Osteocyte (in vitro differentiated cells): ENCODE measurements around the gene VEGFD. TPM values are rescaled to one million over a fixed set of nuclear protein-coding genes. Genes with fewer than 3 reads are reported as not detected.

Experiments used
- DNase-seq: peaks from one replicate; pipeline ENCODE4 v3.0.0; 2021; ENCODE audit warnings: mixed read lengths; ENCODE audit not compliant: unreplicated experiment; ENCODE audit errors: extremely low spot score
- H3K27ac Mint-ChIP-seq: one replicate; pipeline ENCODE4 v1.8.0; 2021; ENCODE audit warnings: mild to moderate bottlenecking, mixed read lengths; ENCODE audit not compliant: unreplicated experiment
- H3K27me3 Mint-ChIP-seq: one replicate; pipeline ENCODE4 v1.8.0; 2021; ENCODE audit warnings: mixed read lengths; ENCODE audit not compliant: unreplicated experiment
- H3K36me3 Mint-ChIP-seq: one replicate; pipeline ENCODE4 v1.8.0; 2021; ENCODE audit warnings: mixed read lengths; ENCODE audit not compliant: unreplicated experiment
- H3K4me1 Mint-ChIP-seq: one replicate; pipeline ENCODE4 v1.8.0; 2021; ENCODE audit warnings: mixed read lengths; ENCODE audit not compliant: unreplicated experiment
- H3K4me3 Mint-ChIP-seq: one replicate; pipeline ENCODE4 v1.8.0; 2021; ENCODE audit warnings: mild to moderate bottlenecking, moderate library complexity, mixed read lengths; ENCODE audit not compliant: unreplicated experiment
- H3K9me3 Mint-ChIP-seq: one replicate; pipeline ENCODE4 v1.8.0; 2021; ENCODE audit warnings: mixed read lengths; ENCODE audit not compliant: unreplicated experiment
- CTCF ChIP-seq: fragments of 200-600 bp; sonication (generic); IDR thresholded peaks from 2 replicates; pipeline ENCODE4 v1.5.0; 2021; ENCODE audit warnings: antibody characterized with exemption, mild to moderate bottlenecking, moderate library complexity
- long read RNA-seq: library from polyadenylated mRNA; unstranded; transcript quantifications from one replicate; pipeline ENCODE4 v2.0.0, GENCODE V29; 2021
- total RNA-seq: library from RNA; stranded (reverse); gene quantifications from 2 replicates; pipeline ENCODE4 v1.2.1, GENCODE V29; 2021

The VEGFD gene
- 0.27 TPM in 1 of 2 replicates, not detected in the other for total RNA-seq
- long read RNA-seq: 0 reads

- no peak for DNase-seq
- Mint-ChIP-seq H3K4me1 (no peaks in the 10 kb centered on the region), H3K36me3 (peaks cover 4% of the 10 kb centered on the region), H3K4me3 (no peak within 1 kb of the TSS), H3K9me3 (no peaks in the 10 kb centered on the region), H3K27ac (no peak within 1 kb of the TSS), H3K27me3 (no peaks in the 10 kb centered on the region)
- no peak for TF ChIP-seq CTCF
These were observed at the start of gene VEGFD for GRCh38 chrX:15384304-15384703. VEGFD (minus strand) TSS chrX:15384413; CDS start chrX:15383946, 467 bp downstream.

GRCh38 chrX:15430584-15430983, 46.4 kb upstream of the VEGFD start:
- no peak for TF ChIP-seq CTCF
- H3K4me3 Mint-ChIP-seq: no peak overlapping the region
- no peaks in the 10 kb centered on the region for H3K9me3 Mint-ChIP-seq
- H3K27ac Mint-ChIP-seq: no peak overlapping the region
- no peaks in the 10 kb centered on the region for H3K27me3 Mint-ChIP-seq
- DNase-seq: no peak
- H3K36me3 Mint-ChIP-seq: peaks cover 4% of the 10 kb centered on the region
- no peaks in the 10 kb centered on the region for H3K4me1 Mint-ChIP-seq

GRCh38 chrX:15430076-15430475, 45.9 kb upstream of the VEGFD start:
- H3K27me3 Mint-ChIP-seq: no peaks in the 10 kb centered on the region
- no peak for DNase-seq
- H3K36me3 Mint-ChIP-seq: peaks cover 4% of the 10 kb centered on the region
- TF ChIP-seq CTCF: no peak
- no peaks in the 10 kb centered on the region for H3K9me3 Mint-ChIP-seq
- no peak overlapping the region for H3K4me3 Mint-ChIP-seq
- H3K27ac Mint-ChIP-seq: no peak overlapping the region
- H3K4me1 Mint-ChIP-seq: no peaks in the 10 kb centered on the region

GRCh38 chrX:15425024-15425423, 40.8 kb upstream of the VEGFD start:
- H3K4me1 Mint-ChIP-seq: no peaks in the 10 kb centered on the region
- peaks cover 12% of the 10 kb centered on the region for H3K9me3 Mint-ChIP-seq
- TF ChIP-seq CTCF: no peak
- no peak overlapping the region for H3K27ac Mint-ChIP-seq
- DNase-seq: no peak
- no peak overlapping the region for H3K4me3 Mint-ChIP-seq
- no peaks in the 10 kb centered on the region for H3K27me3 Mint-ChIP-seq
- peaks cover 10% of the 10 kb centered on the region for H3K36me3 Mint-ChIP-seq

- no peaks in the 10 kb centered on the region for H3K27me3 Mint-ChIP-seq
- H3K4me3 Mint-ChIP-seq: no peak overlapping the region
- H3K4me1 Mint-ChIP-seq: no peaks in the 10 kb centered on the region
- peaks cover 22% of the 10 kb centered on the region for H3K9me3 Mint-ChIP-seq
- no peak for TF ChIP-seq CTCF
- no peak for DNase-seq
- H3K27ac Mint-ChIP-seq: no peak overlapping the region
- H3K36me3 Mint-ChIP-seq: peaks cover 20% of the 10 kb centered on the region
These were observed 34.5 kb upstream of the VEGFD start for GRCh38 chrX:15418707-15419181.
